H1 (cell line): ENCODE results near the gene PPP1CC. TPM values are rescaled to one million over a fixed set of nuclear protein-coding genes. Genes with fewer than 3 reads are reported as not detected.

Source experiments
- CREB1 ChIP-seq: IDR thresholded peaks from 2 replicates; pipeline ENCODE4 v1.6.1; 2012; ENCODE audit warnings: inconsistent platforms
- PHF8 ChIP-seq: fragments of 200-600 bp; sonication (generic); conservative IDR thresholded peaks from 2 replicates; pipeline ENCODE4 v1.7.1; 2012; ENCODE audit warnings: low read depth, mild to moderate bottlenecking, inconsistent platforms, low read length, moderate library complexity
- TAF1 ChIP-seq: IDR thresholded peaks from 2 replicates; pipeline ENCODE4 v1.6.1; 2011; ENCODE audit warnings: mild to moderate bottlenecking, low read depth, low read length
- TCF12 ChIP-seq: IDR thresholded peaks from 2 replicates; pipeline ENCODE4 v1.6.1; 2011; ENCODE audit warnings: low read depth, mild to moderate bottlenecking, low read length
- TEAD4 ChIP-seq: IDR thresholded peaks from 2 replicates; pipeline ENCODE4 v1.6.1; 2012; ENCODE audit warnings: low read depth, low read length, inconsistent platforms, mixed read lengths
- polyA plus RNA-seq, 7 experiments: library from polyadenylated mRNA; depleted of rRNA in 3 of 7; stranded (reverse) in 5 of 7; unstranded in 2 of 7; fragments of >200 nt in 5 of 7; fragments of 200-250 nt in 2 of 7; gene quantifications; 1 replicate in 5 of 7; 2 replicates in 1 of 7; 4 replicates in 1 of 7; pipeline versions ENCODE4 v1.2.1 to v1.2.3, GENCODE V29; 2011 to 2013; ENCODE audit warnings: missing spikeins in 2 of 7, mixed read lengths in 2 of 7
- total RNA-seq: library from RNA; stranded (reverse); fragmentation: NEBNext Ultra II Directional; extraction: Animal tissue kit (Norgen Biotek cat#: 25700); gene quantifications from 2 replicates; pipeline ENCODE4 v1.2.1, GENCODE V29; 2021

PPP1CC gene
- total and polyA plus RNA-seq, 2 of the 8 experiments (the other 6 are each of a cell fraction or from before 2014, with no cell fraction given), result 193 to 350 TPM

DNA sequence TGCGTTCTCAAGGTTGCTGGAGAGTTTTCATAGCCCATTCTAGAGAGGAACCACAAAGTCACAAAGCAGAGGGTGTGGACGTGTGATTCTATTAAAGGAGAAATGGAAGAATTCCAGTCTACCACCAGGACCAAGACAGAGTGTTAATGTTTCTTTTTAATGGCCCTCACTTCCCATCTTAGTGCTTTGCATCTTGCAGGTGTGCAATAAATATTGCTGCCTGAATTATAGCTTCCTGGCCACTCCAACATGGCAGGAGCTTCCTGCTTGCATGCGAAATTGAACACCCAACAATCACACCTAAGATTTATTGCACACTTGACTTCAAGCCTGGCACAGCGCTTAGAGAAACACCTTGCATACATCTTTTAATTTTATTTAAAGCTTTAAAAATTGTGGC, 22.4 kb upstream of the PPP1CC start (continued):
- TF ChIP-seq TAF1, result no peak
- TF ChIP-seq TEAD4, result no peak
- TF ChIP-seq PHF8, result no peak
- TF ChIP-seq TCF12, result no peak
- no peak for TF ChIP-seq CREB1
